Common myeloid progenitor, CD34-positive (primary cell): ENCODE results near the gene NACA2. TPM values are rescaled to one million over a fixed set of nuclear protein-coding genes. Genes with fewer than 3 reads are reported as not detected.

Experiments
- CTCF ChIA-PET: fragments of 350-600 bp; sonication (Branson Sonifier 250); formaldehyde crosslinking; loops from one replicate; lab custom pipeline; 2021; ENCODE audit warnings: antibody characterized with exemption; lab: Charles Lee
- POLR2A ChIA-PET: fragments of 350-600 bp; sonication (Branson Sonifier 250); formaldehyde crosslinking; loops from one replicate; lab custom pipeline; 2021; ENCODE audit warnings: antibody characterized with exemption; lab: Charles Lee
- DNase-seq, 3 donors: peaks; one replicate each; pipeline versions ENCODE4 v3.0.0 to v3.0.0-alpha.2; 2013
- H3K27ac ChIP-seq, 2 experiments: 1 replicate in 1 of 2; 2 replicates in 1 of 2; pipeline ENCODE4 v1.7.0; 2013; ENCODE audit warnings: inconsistent platforms in 2 of 2, low read length in 2 of 2, mild to moderate bottlenecking in 2 of 2, low read depth in 1 of 2, moderate library complexity in 1 of 2; ENCODE audit not compliant: severe bottlenecking in 2 of 2, insufficient read depth in 1 of 2, poor library complexity in 1 of 2
- H3K27me3 ChIP-seq, 5 experiments: replicated peaks in 2 of 5; 1 replicate in 3 of 5; 2 replicates in 2 of 5; pipeline versions ENCODE4 v1.6.1 to v1.7.0; 2013; ENCODE audit warnings: low read length in 4 of 5, mild to moderate bottlenecking in 2 of 5, moderate library complexity in 2 of 5, inconsistent platforms in 1 of 5; ENCODE audit not compliant: insufficient read depth in 5 of 5, control insufficient read depth in 4 of 5
- H3K36me3 ChIP-seq, 4 experiments: 1 replicate in 2 of 4; 2 replicates in 2 of 4; pipeline versions ENCODE4 v1.6.1 to v1.7.0; 2013; ENCODE audit warnings: low read length in 3 of 4, control low read depth in 1 of 4, mild to moderate bottlenecking in 1 of 4; ENCODE audit not compliant: control insufficient read depth in 4 of 4, insufficient read depth in 4 of 4
- H3K4me1 ChIP-seq, 4 experiments: 1 replicate in 3 of 4; 2 replicates in 1 of 4; pipeline versions ENCODE4 v1.6.1 to v1.7.1; 2013; ENCODE audit warnings: low read length in 3 of 4, mild to moderate bottlenecking in 3 of 4, control low read depth in 1 of 4, inconsistent platforms in 1 of 4, moderate library complexity in 1 of 4; ENCODE audit not compliant: control insufficient read depth in 4 of 4, insufficient read depth in 4 of 4; ENCODE audit errors: control extremely low read depth in 1 of 4
- H3K4me3 ChIP-seq, 7 experiments: 1 replicate in 4 of 7; 2 replicates in 3 of 7; pipeline versions ENCODE4 v1.5.1 to v1.7.0; 2013; ENCODE audit warnings: mild to moderate bottlenecking in 7 of 7, low read length in 6 of 7, moderate library complexity in 6 of 7, inconsistent platforms in 2 of 7, low read depth in 2 of 7, control low read depth in 1 of 7; ENCODE audit not compliant: insufficient read depth in 4 of 7, control insufficient read depth in 1 of 7; ENCODE audit errors: extremely low read depth in 1 of 7
- H3K9me3 ChIP-seq, 5 experiments: 1 replicate in 4 of 5; 2 replicates in 1 of 5; pipeline versions ENCODE4 v1.6.1 to v1.7.1; 2013; ENCODE audit warnings: low read length in 4 of 5, mild to moderate bottlenecking in 2 of 5, inconsistent platforms in 1 of 5, low read depth in 1 of 5, moderate library complexity in 1 of 5; ENCODE audit not compliant: control insufficient read depth in 4 of 5, insufficient read depth in 2 of 5; ENCODE audit errors: control extremely low read depth in 1 of 5
- WGBS: methylation state at CpG from one replicate; pipeline ENCODE4 v1.1.5; 2013; ENCODE audit not compliant: insufficient coverage; 5-methylcytosine and 5-hydroxymethylcytosine counted together
- polyA plus RNA-seq: library from polyadenylated mRNA; unstranded; fragments of 120-200 nt; gene quantifications from one replicate; pipeline ENCODE4 v1.2.1, GENCODE V29; 2013

The NACA2 gene
- polyA plus RNA-seq, result 2.7 TPM

GRCh38 chr17:61591018-61591417, at the start of gene NACA2:
NACA2 (minus strand) TSS chr17:61591219; CDS start chr17:61591180, 39 bp downstream.
- DNase-seq, result no peak
- H3K4me3 ChIP-seq, result no peak within 1 kb of the TSS
- 96% methylated on average over 12 of the region's 16 CpGs for WGBS
- H3K27ac ChIP-seq, result no peak within 1 kb of the TSS
- POLR2A ChIA-PET, result no interaction called here
- no peaks in the 10 kb centered on the region for H3K36me3 ChIP-seq
- CTCF ChIA-PET, result no interaction called here
- H3K27me3 ChIP-seq, result peaks cover 2 to 34% (median 11%) of the 10 kb centered on the region in 5 experiments
- H3K9me3 ChIP-seq, result no peaks in the 10 kb centered on the region
- H3K4me1 ChIP-seq, result no peaks in the 10 kb centered on the region

- H3K27ac ChIP-seq, result no peak overlapping the region
- no peaks in the 10 kb centered on the region for H3K27me3 ChIP-seq
- ChIA-PET CTCF (no interaction called here), POLR2A (interaction anchor here (0.6 kb wide), 1 partner anchor 46 kb away, joined by 5 read pairs; no protein-coding TSS in a partner anchor)
- no peak for DNase-seq
- H3K36me3 ChIP-seq, result no peaks in the 10 kb centered on the region
- no peaks in the 10 kb centered on the region for H3K4me1 ChIP-seq
- 100% methylated on average over 1 of the region's 1 CpG for WGBS
- H3K9me3 ChIP-seq, result peaks cover 0 to 5% (median 0%) of the 10 kb centered on the region in 5 experiments
- no peak overlapping the region for H3K4me3 ChIP-seq
Measured at GRCh38 chr17:61639818-61640217, 48.8 kb upstream of the NACA2 start.

- no peak overlapping the region for H3K27ac ChIP-seq
- no peak overlapping the region for H3K4me3 ChIP-seq
- peaks cover 0 to 5% (median 0%) of the 10 kb centered on the region in 5 experiments for H3K9me3 ChIP-seq
- CTCF ChIA-PET, result no interaction called here
- WGBS, result no CpG with 5 or more reads among the region's 1 CpG
- POLR2A ChIA-PET, result no interaction called here
- no peak for DNase-seq
- no peaks in the 10 kb centered on the region for H3K36me3 ChIP-seq
- H3K27me3 ChIP-seq, result no peaks in the 10 kb centered on the region
- no peaks in the 10 kb centered on the region for H3K4me1 ChIP-seq
Measured at GRCh38 chr17:61638087-61638486, 47.1 kb upstream of the NACA2 start.

- 5% methylated on average over 2 of the region's 3 CpGs for WGBS
- DNase-seq, result peak; percentile 52 to 78 (median 67)
- Histone ChIP-seq H3K9me3 (peaks cover 0 to 5% (median 0%) of the 10 kb centered on the region in 5 experiments), H3K4me3 (no peak overlapping the region), H3K27ac (no peak overlapping the region), H3K4me1 (no peaks in the 10 kb centered on the region), H3K27me3 (no peaks in the 10 kb centered on the region), H3K36me3 (no peaks in the 10 kb centered on the region)
- POLR2A ChIA-PET, result no interaction called here
- CTCF ChIA-PET, result interaction anchor here (0.6 to 2.8 kb wide), 13 partner anchors 11 to 208 kb away, joined by 3 to 16 read pairs (median 3); no protein-coding TSS in a partner anchor
Measured at GRCh38 chr17:61635913-61636432, 45.0 kb upstream of the NACA2 start.

GRCh38 chr17:61634942-61635538, 44.0 kb upstream of the NACA2 start:
- 96% methylated on average over 4 of the region's 5 CpGs for WGBS
- CTCF ChIA-PET, result interaction anchor here (0.6 to 2.8 kb wide), 14 partner anchors 11 to 486 kb away, joined by 3 to 16 read pairs (median 3); no protein-coding TSS in a partner anchor
- Histone ChIP-seq H3K9me3 (peaks cover 0 to 5% (median 0%) of the 10 kb centered on the region in 5 experiments), H3K4me3 (no peak overlapping the region), H3K36me3 (no peaks in the 10 kb centered on the region), H3K4me1 (no peaks in the 10 kb centered on the region), H3K27ac (no peak overlapping the region), H3K27me3 (peaks cover 0 to 3% (median 0%) of the 10 kb centered on the region in 5 experiments)
- no peak for DNase-seq
- POLR2A ChIA-PET, result no interaction called here

GRCh38 chr17:61634011-61634539, 43.1 kb upstream of the NACA2 start:
- POLR2A ChIA-PET, result no interaction called here
- Histone ChIP-seq H3K9me3 (peaks cover 0 to 5% (median 0%) of the 10 kb centered on the region in 5 experiments), H3K36me3 (no peaks in the 10 kb centered on the region), H3K27me3 (peaks cover 0 to 3% (median 0%) of the 10 kb centered on the region in 5 experiments), H3K4me3 (no peak overlapping the region), H3K4me1 (no peaks in the 10 kb centered on the region), H3K27ac (no peak overlapping the region)
- CTCF ChIA-PET, result interaction anchor here (2.1 to 2.8 kb wide), 3 partner anchors 202 to 208 kb away, joined by 12 to 16 read pairs (median 15); no protein-coding TSS in a partner anchor
- no peak for DNase-seq

GRCh38 chr17:61632826-61633225, 41.8 kb upstream of the NACA2 start:
- Histone ChIP-seq H3K27ac (no peak overlapping the region), H3K9me3 (peaks cover 0 to 5% (median 0%) of the 10 kb centered on the region in 5 experiments), H3K4me1 (no peaks in the 10 kb centered on the region), H3K4me3 (no peak overlapping the region), H3K27me3 (peaks cover 0 to 3% (median 0%) of the 10 kb centered on the region in 5 experiments), H3K36me3 (no peaks in the 10 kb centered on the region)
- CTCF ChIA-PET, result no interaction called here
- POLR2A ChIA-PET, result no interaction called here
- no CpG with 5 or more reads among the region's 1 CpG for WGBS
- DNase-seq, result no peak
